ENCODE data around the gene NHERF1.

GRCh38 chr17:74806334-74806733, 57.9 kb downstream of the NHERF1 start:
- TF ChIP-seq CTCF (IDR thresholded peaks at IDR 0.05; ENCODE audit: borderline replicate concordance, extremely low read depth, low read length, poor library complexity, severe bottlenecking) (no peak), EZH2 (IDR thresholded peaks at IDR 0.05; ENCODE audit: borderline replicate concordance, low read depth, low read length, severe bottlenecking) (no peak)
